Adipocyte (in vitro differentiated cells): ENCODE data around the gene SOX6.
A peak's percentile ranks its signal among the peaks of the same experiment; 100 is the strongest.

Experiments used
- DNase-seq: peaks from one replicate; pipeline ENCODE4 v3.0.0-alpha.2; 2015; ENCODE audit warnings: low read depth
- H3K27me3 ChIP-seq: replicated peaks from 2 replicates; pipeline ENCODE4 v1.7.0; 2013; ENCODE audit warnings: mild to moderate bottlenecking, low read length, moderate library complexity; ENCODE audit not compliant: control insufficient read depth, insufficient read depth
- H3K36me3 ChIP-seq: 2 replicates; pipeline ENCODE4 v1.7.0; 2013; ENCODE audit warnings: low read length, mild to moderate bottlenecking, moderate library complexity; ENCODE audit not compliant: control insufficient read depth, insufficient read depth, severe bottlenecking
- H3K4me1 ChIP-seq: 2 replicates; pipeline ENCODE4 v1.7.0; 2013; ENCODE audit warnings: mild to moderate bottlenecking, low read length, moderate library complexity; ENCODE audit not compliant: control insufficient read depth, insufficient read depth
- H3K4me3 ChIP-seq: 2 replicates; pipeline ENCODE4 v1.7.0; 2013; ENCODE audit warnings: mild to moderate bottlenecking, low read length, moderate library complexity
- H3K9ac ChIP-seq: 2 replicates; pipeline ENCODE4 v1.7.0; 2013; ENCODE audit warnings: mild to moderate bottlenecking, low read length, moderate library complexity
- H3K9me3 ChIP-seq: 2 replicates; pipeline ENCODE4 v1.7.0; 2013; ENCODE audit warnings: mild to moderate bottlenecking, low read length, moderate library complexity; ENCODE audit not compliant: control insufficient read depth

SOX6 gene

GRCh38 chr11:15940462-15941205 is 415.7 kb downstream of the SOX6 start:
- peaks cover 2% of the 10 kb centered on the region for H3K9me3 ChIP-seq
- peaks cover 4% of the 10 kb centered on the region for H3K4me1 ChIP-seq
- H3K9ac ChIP-seq = no peak overlapping the region
- H3K4me3 ChIP-seq = peak overlapping the region; percentile 42
- H3K27me3 ChIP-seq = peaks cover 18% of the 10 kb centered on the region
- DNase-seq = no peak
- H3K36me3 ChIP-seq = no peaks in the 10 kb centered on the region

GRCh38 chr11:15938983-15939382 is 417.4 kb downstream of the SOX6 start:
- H3K27me3 ChIP-seq = peaks cover 26% of the 10 kb centered on the region
- no peak overlapping the region for H3K9ac ChIP-seq
- no peak for DNase-seq
- H3K9me3 ChIP-seq = no peaks in the 10 kb centered on the region
- no peak overlapping the region for H3K4me3 ChIP-seq
- peaks cover 4% of the 10 kb centered on the region for H3K4me1 ChIP-seq
- H3K36me3 ChIP-seq = no peaks in the 10 kb centered on the region

- Histone ChIP-seq H3K36me3 (no peaks in the 10 kb centered on the region), H3K9me3 (no peaks in the 10 kb centered on the region), H3K4me3 (no peak overlapping the region), H3K27me3 (peaks cover 26% of the 10 kb centered on the region), H3K9ac (no peak overlapping the region), H3K4me1 (peaks cover 4% of the 10 kb centered on the region)
- DNase-seq = no peak
Measured at GRCh38 chr11:15938121-15938611, 418.2 kb downstream of the SOX6 start.

GRCh38 chr11:15937601-15938120 is 418.7 kb downstream of the SOX6 start:
- H3K9me3 ChIP-seq = no peaks in the 10 kb centered on the region

GRCh38 chr11:15936011-15936410 is 420.3 kb downstream of the SOX6 start:
- DNase-seq = no peak

More at GRCh38 chr11:15937601-15938120, 418.7 kb downstream of the SOX6 start:
- Histone ChIP-seq H3K4me1 (peaks cover 4% of the 10 kb centered on the region), H3K36me3 (no peaks in the 10 kb centered on the region), H3K27me3 (peaks cover 26% of the 10 kb centered on the region), H3K9ac (no peak overlapping the region), H3K4me3 (no peak overlapping the region)
- DNase-seq = no peak

GRCh38 chr11:15935373-15935772 is 421.0 kb downstream of the SOX6 start:
- Histone ChIP-seq H3K36me3 (no peaks in the 10 kb centered on the region), H3K9me3 (peaks cover 20% of the 10 kb centered on the region), H3K9ac (no peak overlapping the region), H3K4me3 (no peak overlapping the region), H3K4me1 (no peaks in the 10 kb centered on the region), H3K27me3 (peaks cover 23% of the 10 kb centered on the region)
- no peak for DNase-seq

More at GRCh38 chr11:15936011-15936410, 420.3 kb downstream of the SOX6 start:
- H3K4me3 ChIP-seq = no peak overlapping the region
- H3K36me3 ChIP-seq = no peaks in the 10 kb centered on the region
- H3K9me3 ChIP-seq = peaks cover 14% of the 10 kb centered on the region
- H3K9ac ChIP-seq = no peak overlapping the region
- H3K4me1 ChIP-seq = peaks cover 3% of the 10 kb centered on the region
- H3K27me3 ChIP-seq = peaks cover 23% of the 10 kb centered on the region

GRCh38 chr11:15933886-15934625 is 422.3 kb downstream of the SOX6 start:
- peaks cover 23% of the 10 kb centered on the region for H3K9me3 ChIP-seq
- H3K36me3 ChIP-seq = no peaks in the 10 kb centered on the region
- no peaks in the 10 kb centered on the region for H3K4me1 ChIP-seq
- peaks cover 32% of the 10 kb centered on the region for H3K27me3 ChIP-seq
- no peak for DNase-seq
- H3K9ac ChIP-seq = no peak overlapping the region
- H3K4me3 ChIP-seq = no peak overlapping the region

GRCh38 chr11:15932417-15932816 is 423.9 kb downstream of the SOX6 start:
- H3K27me3 ChIP-seq = peaks cover 32% of the 10 kb centered on the region
- H3K36me3 ChIP-seq = no peaks in the 10 kb centered on the region
- no peak overlapping the region for H3K4me3 ChIP-seq
- H3K9me3 ChIP-seq = peaks cover 23% of the 10 kb centered on the region
- no peak for DNase-seq
- H3K9ac ChIP-seq = no peak overlapping the region
- no peaks in the 10 kb centered on the region for H3K4me1 ChIP-seq

- Histone ChIP-seq H3K9ac (no peak overlapping the region), H3K9me3 (peaks cover 23% of the 10 kb centered on the region), H3K4me3 (no peak overlapping the region), H3K4me1 (no peaks in the 10 kb centered on the region), H3K27me3 (peaks cover 25% of the 10 kb centered on the region), H3K36me3 (no peaks in the 10 kb centered on the region)
- no peak for DNase-seq
Measured at GRCh38 chr11:15931497-15931896, 424.8 kb downstream of the SOX6 start.

- Histone ChIP-seq H3K27me3 (peaks cover 16% of the 10 kb centered on the region), H3K36me3 (no peaks in the 10 kb centered on the region), H3K9ac (no peak overlapping the region), H3K4me3 (no peak overlapping the region), H3K4me1 (no peaks in the 10 kb centered on the region), H3K9me3 (peaks cover 23% of the 10 kb centered on the region)
- no peak for DNase-seq
Measured at GRCh38 chr11:15930442-15931025, 425.8 kb downstream of the SOX6 start.

- no peak for DNase-seq
Measured at GRCh38 chr11:15929371-15929901, 426.9 kb downstream of the SOX6 start.

More at GRCh38 chr11:15929371-15929901, 426.9 kb downstream of the SOX6 start:
- H3K9ac ChIP-seq = no peak overlapping the region
- H3K4me3 ChIP-seq = no peak overlapping the region
- no peaks in the 10 kb centered on the region for H3K36me3 ChIP-seq
- H3K9me3 ChIP-seq = peaks cover 23% of the 10 kb centered on the region
- peaks cover 9% of the 10 kb centered on the region for H3K27me3 ChIP-seq
- H3K4me1 ChIP-seq = no peaks in the 10 kb centered on the region
